Activated CD8-positive, alpha-beta memory T cell treated with anti-CD3 and anti-CD28 coated beads for 36 hours (primary cell): ENCODE measurements around the gene CNOT11. TPM values are rescaled to one million over a fixed set of nuclear protein-coding genes. Genes with fewer than 3 reads are reported as not detected.
"Not testable (repeated sequence)": the region's sequence is repeated elsewhere in the genome, so short reads cannot be mapped to it uniquely, and the experiment has no call there.

Experiments
- CTCF ChIA-PET: fragments of 350-600 bp; sonication (Branson Sonifier 250); formaldehyde crosslinking; loops from one replicate; lab custom pipeline; 2021; ENCODE audit warnings: antibody characterized with exemption; lab: Charles Lee
- POLR2A ChIA-PET: fragments of 350-600 bp; sonication (Branson Sonifier 250); formaldehyde crosslinking; loops from one replicate; lab custom pipeline; 2021; ENCODE audit warnings: antibody characterized with exemption; lab: Charles Lee
- total RNA-seq, 2 experiments: library from RNA; stranded (reverse); gene quantifications; one replicate each; pipeline ENCODE4 v1.2.3, GENCODE V29; 2021

CNOT11 gene
- total RNA-seq, result 10 to 100 TPM; 65.2 to 68.7 TPM

DNA sequence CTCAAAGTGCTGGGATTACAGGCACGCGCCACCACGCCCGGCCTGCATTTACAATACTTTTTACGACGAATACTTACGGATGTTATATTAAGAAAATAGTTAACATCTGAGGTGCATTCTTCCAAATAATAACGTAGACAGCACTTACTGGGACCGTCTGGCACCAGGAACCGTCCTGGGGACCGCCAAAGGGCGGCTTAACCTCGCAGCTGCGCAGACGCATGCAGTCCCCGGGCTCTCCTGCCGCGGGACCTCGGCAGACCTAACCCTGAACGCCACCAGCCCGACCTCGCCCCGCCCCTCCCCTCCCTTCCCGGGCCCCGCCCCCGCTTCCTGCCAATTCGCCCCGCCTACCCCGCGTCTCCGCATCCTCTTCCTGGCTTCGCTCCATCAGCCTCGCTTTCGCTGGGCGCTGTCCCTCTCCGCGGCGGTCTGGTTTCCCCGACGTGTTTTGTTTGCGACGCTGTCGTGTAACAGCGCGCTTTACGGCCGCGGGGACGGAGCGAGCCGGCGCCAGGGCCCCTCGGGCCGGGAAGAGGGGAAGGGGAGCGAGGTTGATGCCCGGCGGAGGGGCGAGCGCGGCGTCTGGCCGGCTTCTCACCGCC lies at the start of gene CNOT11:
TSS of gene CNOT11 (plus strand) at position 479 of the 605 bp plus-strand sequence. CDS start at position 558, 79 bp downstream.
- CTCF ChIA-PET, result interaction anchor here (0.6 to 1.2 kb wide), 3 partner anchors 19 to 134 kb away, joined by 3 to 5 read pairs (median 3); no protein-coding TSS in a partner anchor
- POLR2A ChIA-PET, result interaction anchor here (0.6 to 2.9 kb wide), 3 partner anchors 39 to 56 kb away, joined by 3 to 15 read pairs (median 5); partner anchors contain the start of gene RNF149

GRCh38 chr2:101204400-101205115 lies 48.1 kb upstream of the CNOT11 start:
- ChIA-PET CTCF (interaction anchor here (1.1 kb wide), 1 partner anchor 14 kb away, joined by 3 read pairs; no protein-coding TSS in a partner anchor), POLR2A (interaction anchor here (0.6 kb wide), 1 partner anchor 37 kb away, joined by 4 read pairs; no protein-coding TSS in a partner anchor)

- ChIA-PET POLR2A (no interaction called here), CTCF (interaction anchor here (0.7 to 1.5 kb wide), 4 partner anchors 12 to 204 kb away, joined by 3 to 4 read pairs (median 3); partner anchors contain the start of gene TBC1D8)
Measured at GRCh38 chr2:101205521-101206479, 46.9 kb upstream of the CNOT11 start.

GRCh38 chr2:101208830-101209229 lies 43.9 kb upstream of the CNOT11 start:
- CTCF ChIA-PET, result no interaction called here
- POLR2A ChIA-PET, result no interaction called here

- POLR2A ChIA-PET, result no interaction called here
- CTCF ChIA-PET, result no interaction called here
Measured at GRCh38 chr2:101219246-101219645, 33.4 kb upstream of the CNOT11 start.

DNA sequence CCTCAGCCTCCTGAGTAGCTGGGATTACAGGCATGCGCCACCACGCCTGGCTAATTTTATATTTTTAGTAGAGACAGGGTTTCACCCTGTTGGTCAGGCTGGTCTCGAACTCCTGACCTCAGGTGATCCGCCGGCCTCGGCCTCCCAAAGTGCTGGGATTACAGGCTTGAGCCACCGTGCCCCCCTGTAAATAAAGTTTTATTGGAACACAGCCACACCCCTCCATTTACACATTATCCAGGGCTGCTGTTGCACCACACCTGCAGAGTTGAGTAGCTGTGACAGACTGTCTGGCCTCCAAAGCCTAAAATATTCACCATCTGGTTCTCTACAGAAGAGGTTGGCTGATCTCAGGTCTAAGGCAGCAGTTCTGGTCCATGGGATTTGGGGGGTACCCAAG lies 32.6 kb upstream of the CNOT11 start:
- POLR2A ChIA-PET, result not testable (repeated sequence)
- CTCF ChIA-PET, result interaction anchor here (0.6 kb wide), 1 partner anchor 11 kb away, joined by 3 read pairs; no protein-coding TSS in a partner anchor

- ChIA-PET CTCF (interaction anchor here (1.2 to 2.1 kb wide), 2 partner anchors 27 to 74 kb away, joined by 4 read pairs; no protein-coding TSS in a partner anchor), POLR2A (no interaction called here)
Measured at GRCh38 chr2:101223814-101224231, 28.9 kb upstream of the CNOT11 start.

DNA sequence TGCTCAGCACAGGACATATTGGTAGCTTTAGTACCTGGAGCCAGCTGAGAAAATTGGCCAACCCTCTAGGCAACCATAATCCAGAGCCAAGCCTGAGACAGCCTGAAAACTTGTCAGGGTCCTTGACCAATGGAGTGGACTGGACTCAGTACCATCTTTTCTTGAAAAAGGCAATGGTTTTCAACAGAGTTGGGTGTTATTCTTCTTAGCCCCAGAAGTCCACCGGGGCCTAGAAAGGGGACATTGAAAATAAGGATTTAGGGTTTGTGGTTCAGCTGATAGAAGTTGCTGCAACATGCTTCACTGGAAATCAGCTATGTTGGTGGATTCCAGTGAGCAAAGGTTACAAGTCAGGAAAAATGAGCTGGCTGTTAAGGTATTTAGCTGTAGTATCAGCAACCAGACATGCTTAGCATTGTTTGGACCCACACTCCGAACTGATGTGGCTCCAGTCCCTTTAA lies 22.1 kb upstream of the CNOT11 start:
- POLR2A ChIA-PET, result no interaction called here

GRCh38 chr2:101231240-101231639 lies 21.4 kb upstream of the CNOT11 start:
- CTCF ChIA-PET, result interaction anchor here (0.5 kb wide), 1 partner anchor 11 kb away, joined by 3 read pairs; no protein-coding TSS in a partner anchor
- POLR2A ChIA-PET, result no interaction called here

More for the DNA sequence above, 22.1 kb upstream of the CNOT11 start:
- CTCF ChIA-PET, result no interaction called here

DNA sequence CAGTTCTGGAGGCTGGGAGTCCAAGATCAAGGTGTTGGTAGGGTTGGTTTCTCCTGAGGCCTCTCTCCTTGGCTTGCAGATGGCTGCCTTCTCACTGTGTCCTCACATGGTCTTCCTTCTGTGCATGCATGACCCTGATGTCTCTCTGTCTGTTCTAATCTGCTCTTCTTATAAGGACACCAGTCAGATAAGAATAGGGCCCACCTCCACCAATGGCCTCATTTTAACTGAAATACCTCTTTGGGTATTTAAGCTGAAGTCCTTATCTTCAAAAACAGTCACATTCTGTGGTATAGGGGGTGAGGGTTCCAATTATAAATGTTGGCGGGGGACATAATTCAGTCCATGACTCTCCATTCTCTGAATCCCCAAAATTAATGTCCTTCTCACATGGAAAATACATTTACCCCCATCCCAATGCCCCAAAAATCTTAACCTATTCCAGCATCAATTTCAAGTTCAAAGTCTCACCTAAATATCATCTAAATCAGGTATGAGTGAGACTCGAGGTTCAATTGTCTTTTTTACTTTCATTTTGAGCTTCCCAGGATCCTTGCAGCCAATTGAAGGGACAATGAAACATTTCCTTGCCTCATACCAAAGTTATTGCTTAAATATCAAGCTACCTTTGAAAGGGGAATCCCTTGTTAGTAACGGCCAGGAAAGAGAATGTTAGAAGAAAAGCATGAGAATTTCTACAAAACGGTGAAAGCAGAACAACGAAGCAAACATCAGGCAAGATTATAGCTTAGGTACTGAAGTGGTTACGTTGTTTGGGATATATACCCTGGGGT lies 20.6 kb upstream of the CNOT11 start:
- CTCF ChIA-PET, result no interaction called here
- POLR2A ChIA-PET, result no interaction called here

GRCh38 chr2:101232770-101233169 lies 19.9 kb upstream of the CNOT11 start:
- POLR2A ChIA-PET, result no interaction called here

GRCh38 chr2:101234169-101234938 lies 18.3 kb upstream of the CNOT11 start:
- ChIA-PET CTCF (no interaction called here), POLR2A (no interaction called here)

More at GRCh38 chr2:101232770-101233169, 19.9 kb upstream of the CNOT11 start:
- CTCF ChIA-PET, result no interaction called here

DNA sequence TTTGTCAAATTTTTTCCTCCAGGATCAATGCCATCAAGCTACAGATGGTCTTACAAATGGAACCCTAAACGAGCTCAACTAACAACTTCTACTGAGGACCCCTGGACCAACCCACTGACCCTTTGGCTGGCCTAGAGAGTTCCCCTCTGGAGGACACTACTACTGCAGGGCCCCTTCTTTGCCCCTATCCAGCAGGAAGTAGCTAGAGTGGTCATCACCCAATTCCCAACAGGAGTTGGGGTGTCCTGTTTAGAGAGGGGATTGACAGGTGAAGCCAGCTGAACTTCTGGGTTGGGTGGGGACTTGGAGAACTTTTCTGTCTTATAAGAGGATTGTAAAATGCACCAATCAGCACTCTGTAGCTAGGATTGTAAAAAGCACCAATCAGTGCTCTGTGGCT lies 16.7 kb upstream of the CNOT11 start:
- CTCF ChIA-PET, result not testable (repeated sequence)

GRCh38 chr2:101237944-101238343 lies 14.7 kb upstream of the CNOT11 start:
- POLR2A ChIA-PET, result not testable (repeated sequence)
- CTCF ChIA-PET, result interaction anchor here (0.7 kb wide), 1 partner anchor 142 kb away, joined by 3 read pairs; no protein-coding TSS in a partner anchor

More for the DNA sequence above, 16.7 kb upstream of the CNOT11 start:
- POLR2A ChIA-PET, result interaction anchor here (0.7 kb wide), 1 partner anchor 73 kb away, joined by 6 read pairs; no protein-coding TSS in a partner anchor

GRCh38 chr2:101238930-101239759 lies 13.5 kb upstream of the CNOT11 start:
- POLR2A ChIA-PET, result no interaction called here
- CTCF ChIA-PET, result no interaction called here

- CTCF ChIA-PET, POLR2A ChIA-PET: not testable (repeated sequence)
Measured at GRCh38 chr2:101239760-101240118, 12.9 kb upstream of the CNOT11 start.
